HG02588 (cell line): ENCODE data around the gene SH3YL1.

Source experiments
- ATAC-seq: cut with Tn5 transposase; IDR thresholded peaks from one replicate; pipeline ENCODE4 v1.9.1; 2021; ENCODE audit warnings: mild to moderate bottlenecking, moderate library complexity; ENCODE audit not compliant: unreplicated experiment

The SH3YL1 gene

GRCh38 chr2:259789-260331 is 4.0 kb downstream of the SH3YL1 start:
- ATAC-seq = no peak

DNA sequence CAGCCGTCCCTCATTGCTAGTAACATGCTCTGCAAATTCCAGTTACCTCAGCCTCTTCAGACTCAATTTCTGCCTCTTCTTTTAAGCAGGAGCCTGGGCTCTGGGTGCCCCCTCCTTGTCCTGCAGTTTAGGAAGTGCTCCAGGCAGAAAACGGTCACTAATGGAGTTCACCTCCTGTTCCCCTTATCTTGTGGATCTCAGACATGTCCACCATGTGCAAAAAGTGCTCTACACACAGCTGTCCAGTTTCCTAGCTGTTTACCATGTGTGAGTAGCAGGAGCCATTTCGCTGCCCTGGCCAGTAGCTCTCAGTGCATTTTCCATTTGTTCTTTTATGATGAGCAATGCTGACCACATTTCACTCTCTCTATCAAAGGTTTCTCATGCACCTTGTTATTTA is 4.9 kb downstream of the SH3YL1 start:
- ATAC-seq = no peak

GRCh38 chr2:257842-258241 is 6.0 kb downstream of the SH3YL1 start:
- no peak for ATAC-seq

DNA sequence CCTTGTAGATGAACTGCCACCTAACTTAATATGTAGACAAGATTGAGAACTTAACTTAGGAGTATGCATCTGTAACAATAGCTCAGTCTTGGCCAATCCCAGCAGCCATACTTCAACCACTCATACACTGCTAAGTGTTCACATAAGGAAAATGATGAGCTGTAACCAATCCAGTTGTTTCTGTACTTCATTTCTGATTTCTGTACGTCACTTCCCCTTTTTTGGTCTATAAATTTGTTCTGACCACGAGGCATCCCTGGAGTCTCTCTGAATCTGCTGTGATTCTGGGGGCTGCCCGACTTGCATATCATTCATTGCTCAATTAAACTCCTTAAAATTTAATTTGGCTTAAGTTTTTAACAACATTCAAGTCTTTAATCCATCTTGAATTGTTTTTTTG is 6.4 kb downstream of the SH3YL1 start:
- no peak for ATAC-seq

DNA sequence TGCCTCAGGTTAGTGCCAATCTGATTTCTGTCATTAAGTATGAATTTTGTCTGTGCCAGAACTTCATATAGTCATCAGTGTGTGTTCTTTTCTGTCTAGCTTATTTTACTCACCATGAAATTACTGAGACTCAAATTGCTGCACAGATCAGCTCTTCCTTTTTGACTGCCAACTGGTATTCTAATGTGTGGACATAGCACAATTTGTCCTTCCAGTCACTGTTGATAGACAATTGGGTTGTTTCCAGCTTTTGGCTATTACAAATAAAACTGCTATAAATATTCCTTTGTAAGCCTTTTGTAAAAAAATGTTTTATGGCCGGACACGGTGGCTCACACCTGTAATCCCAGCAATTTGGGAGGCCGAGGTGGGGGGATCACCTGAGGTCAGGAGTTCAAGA is 7.7 kb downstream of the SH3YL1 start:
- ATAC-seq = no peak

- ATAC-seq = no peak
Measured at GRCh38 chr2:255195-255594, 8.6 kb downstream of the SH3YL1 start.

DNA sequence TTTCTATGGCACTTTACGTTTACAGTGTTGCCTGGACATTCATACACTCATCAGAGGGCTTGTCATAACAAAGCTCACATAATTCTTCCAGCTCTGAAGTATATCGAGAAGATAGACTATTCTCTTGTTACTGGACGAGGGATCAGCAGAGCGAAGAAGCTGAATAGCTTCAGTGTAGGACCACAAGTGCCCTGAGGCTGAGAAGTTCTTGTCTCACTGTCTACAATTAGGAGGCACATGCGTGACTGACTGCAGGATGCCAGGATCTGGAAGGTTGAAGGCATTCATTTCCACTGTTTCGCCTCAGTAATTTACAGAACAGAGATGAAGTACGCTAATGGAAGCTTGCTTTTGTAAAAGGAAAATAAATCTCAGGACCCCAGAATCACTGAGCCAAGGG is 9.6 kb downstream of the SH3YL1 start:
- ATAC-seq = no peak

GRCh38 chr2:253202-253638 is 10.6 kb downstream of the SH3YL1 start:
- ATAC-seq = no peak

- no peak for ATAC-seq
Measured at GRCh38 chr2:252001-252602, 11.7 kb downstream of the SH3YL1 start.

DNA sequence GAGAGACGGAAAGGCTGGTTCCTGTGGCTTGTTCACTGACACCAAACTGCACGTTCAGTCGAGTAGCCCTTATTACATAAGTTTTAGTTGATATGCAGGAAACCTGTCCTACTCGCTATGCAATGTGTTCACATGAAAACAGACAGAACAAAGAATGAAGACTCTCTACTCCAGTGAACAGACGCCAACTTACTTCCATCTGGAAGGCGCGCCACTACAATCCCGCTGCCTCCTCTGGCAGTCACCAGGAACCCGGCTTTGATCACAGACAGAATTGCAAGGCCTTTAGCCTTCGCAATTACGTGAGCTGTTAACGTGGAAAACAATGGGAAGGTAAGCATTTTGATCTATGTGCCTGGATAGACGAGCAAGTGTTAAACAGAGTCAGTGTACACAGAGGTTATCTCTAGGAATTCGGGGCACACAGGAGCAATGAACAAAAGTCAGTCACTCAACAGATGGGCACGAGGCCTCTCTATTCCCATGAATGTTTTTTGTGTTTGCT is 14.2 kb downstream of the SH3YL1 start:
- ATAC-seq = no peak

- ATAC-seq = no peak
Measured at GRCh38 chr2:248724-249123, 15.1 kb downstream of the SH3YL1 start.

- no peak for ATAC-seq
Measured at GRCh38 chr2:246489-247144, 17.2 kb downstream of the SH3YL1 start.

- ATAC-seq = no peak
Measured at GRCh38 chr2:244547-244946, 19.3 kb downstream of the SH3YL1 start.

DNA sequence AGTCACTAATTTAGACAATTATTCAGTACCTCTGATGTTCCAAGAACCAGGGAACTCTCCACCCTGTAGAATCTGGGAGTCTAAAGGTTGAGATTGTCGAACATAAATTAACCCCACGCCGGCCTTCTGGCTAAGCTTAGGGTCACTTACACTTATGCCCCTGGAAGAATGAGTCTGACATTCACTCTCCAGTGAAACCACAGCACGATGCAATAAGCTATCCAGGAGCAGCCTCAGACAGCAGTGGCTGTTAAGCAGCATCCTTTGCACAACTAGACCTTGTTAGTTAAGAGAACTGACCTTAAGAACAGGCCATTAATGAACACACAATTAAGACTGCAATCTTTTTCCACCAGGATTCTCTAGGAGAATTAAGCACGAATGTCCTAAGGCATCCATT is 25.0 kb downstream of the SH3YL1 start:
- no peak for ATAC-seq

DNA sequence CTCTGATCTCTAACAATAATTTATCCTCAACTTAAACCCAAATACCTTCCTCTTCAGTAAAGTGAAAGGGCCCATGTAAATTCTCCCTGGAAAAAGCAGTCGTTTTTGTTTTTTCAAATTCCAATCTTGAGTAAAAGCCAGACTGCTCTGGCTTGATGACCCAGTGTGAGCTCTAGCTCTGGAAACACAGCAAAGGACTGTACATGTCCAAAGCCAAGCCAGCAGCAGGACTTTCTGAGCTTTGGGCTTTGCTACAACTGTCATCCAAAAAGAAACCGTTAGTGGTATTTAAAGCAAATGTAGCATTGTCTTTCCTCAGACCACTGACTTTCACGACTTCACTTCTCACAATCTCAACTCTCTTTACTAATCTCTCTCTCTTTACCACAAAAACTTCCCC is 25.4 kb downstream of the SH3YL1 start:
- ATAC-seq = no peak

DNA sequence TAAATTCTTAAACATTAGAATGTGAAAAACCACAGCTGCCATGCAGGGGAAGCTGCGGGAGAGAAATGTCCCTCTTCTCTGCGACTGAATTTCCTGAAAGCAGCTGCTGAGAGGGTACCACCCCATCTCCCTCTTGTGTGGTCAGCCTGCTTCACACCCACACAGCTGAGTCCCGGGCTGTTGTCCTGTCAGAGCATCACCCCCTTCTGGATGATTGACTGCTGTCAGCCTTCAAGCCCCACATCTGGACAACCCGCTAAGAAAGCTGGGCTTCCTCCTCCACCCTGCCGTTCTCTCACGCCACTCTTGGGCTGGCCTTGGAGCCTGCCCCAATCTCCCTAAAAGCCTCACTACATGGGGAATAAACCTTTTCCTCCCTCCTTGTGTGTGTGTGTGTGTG is 26.0 kb downstream of the SH3YL1 start:
- ATAC-seq = no peak

DNA sequence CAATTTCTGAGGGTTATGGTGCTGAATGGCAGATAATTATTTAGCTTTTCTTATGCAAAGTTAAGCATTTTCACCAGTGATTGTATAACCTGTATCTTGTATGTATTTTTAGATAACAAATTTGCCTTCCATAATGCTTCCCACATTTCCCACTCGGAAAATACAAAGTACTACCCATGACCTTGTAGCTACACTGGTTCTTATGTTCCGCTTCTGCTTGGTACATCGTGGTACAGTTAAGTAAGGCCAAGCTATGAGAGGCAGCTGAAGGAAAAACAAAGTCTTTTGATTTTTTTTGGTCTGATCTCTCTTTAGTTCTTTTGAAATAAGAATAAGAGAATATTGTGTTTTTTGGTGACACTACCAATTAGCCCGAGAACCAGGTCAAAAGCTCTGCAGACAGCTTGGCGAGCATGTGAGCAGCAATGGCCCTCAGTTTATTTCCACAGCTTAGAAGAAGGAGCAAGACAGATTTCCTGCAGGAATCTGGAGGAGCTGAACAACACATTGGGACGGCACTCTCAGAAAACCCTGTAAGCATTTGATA is 26.8 kb downstream of the SH3YL1 start:
- ATAC-seq = no peak

DNA sequence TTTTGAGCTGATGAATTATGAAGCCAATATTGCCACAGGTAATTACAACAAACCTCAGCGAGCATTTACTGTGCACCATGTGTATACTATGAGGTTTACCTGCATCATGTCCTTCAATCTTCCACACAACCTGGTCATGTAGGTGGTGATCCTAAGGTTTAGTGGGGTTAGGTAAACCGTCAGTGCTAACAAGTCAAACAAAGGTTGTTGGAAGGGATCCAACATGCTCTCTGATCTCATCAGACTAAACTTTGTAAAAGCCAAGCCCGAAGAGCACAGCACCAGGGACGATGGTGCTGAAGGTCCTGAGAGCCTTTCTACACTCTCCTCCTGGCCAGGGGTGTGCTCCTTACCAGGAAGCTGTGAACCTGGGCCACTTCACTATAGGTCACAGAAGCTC is 29.4 kb downstream of the SH3YL1 start:
- no peak for ATAC-seq

DNA sequence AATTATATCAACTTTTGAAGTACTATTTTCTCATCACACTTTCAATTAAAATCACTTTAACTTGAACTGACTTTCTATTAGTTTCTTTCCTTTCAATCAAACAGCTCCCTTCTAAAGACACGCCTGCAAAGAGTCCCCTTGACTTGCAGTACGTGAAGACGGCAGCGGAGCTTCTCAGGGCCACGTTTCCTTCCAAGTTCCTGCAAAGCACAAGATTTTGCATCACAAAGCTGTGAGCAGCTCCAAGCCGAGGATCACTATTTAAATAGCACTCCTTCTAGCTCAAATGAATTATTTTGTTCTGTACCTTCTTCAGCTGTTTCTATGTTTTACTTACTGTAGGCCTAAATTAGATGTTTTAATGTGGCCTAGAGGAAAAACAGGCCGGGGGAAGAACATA is 30.8 kb downstream of the SH3YL1 start:
- no peak for ATAC-seq

- no peak for ATAC-seq
Measured at GRCh38 chr2:231521-232185, 32.2 kb downstream of the SH3YL1 start.

- ATAC-seq = no peak
Measured at GRCh38 chr2:228518-229278, 35.1 kb downstream of the SH3YL1 start.
